ENCODE results near the gene TMEM163. TPM values are rescaled to one million over a fixed set of nuclear protein-coding genes. Genes with fewer than 3 reads are reported as not detected.

TMEM163 gene
- total and polyA plus RNA-seq, 2 donors (not counting 3 experiments of a cell fraction or from before 2014, with no cell fraction given), result 1.0 to 2.8 TPM

DNA sequence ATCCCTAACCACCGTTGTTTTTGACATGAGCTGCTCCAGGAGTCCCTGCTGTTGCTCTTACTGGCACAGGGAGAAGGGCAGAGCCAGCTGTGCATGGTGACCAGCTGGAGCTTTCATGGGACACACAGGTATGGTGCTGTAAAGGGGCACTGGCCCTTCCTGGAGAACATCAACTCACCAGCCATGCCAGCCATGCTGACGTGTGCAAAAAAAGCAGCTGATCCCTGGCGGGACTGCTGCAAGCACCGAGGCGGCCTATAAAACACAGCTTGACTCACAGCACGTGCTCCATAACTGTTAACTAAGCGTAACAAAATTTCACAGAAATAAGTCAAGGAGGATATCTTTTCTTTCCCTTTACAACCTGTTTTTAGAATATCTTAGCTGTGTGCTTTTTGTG is 165.1 kb downstream of the TMEM163 start:
- Histone ChIP-seq H3K79me2 (ENCODE audit: control insufficient read depth, insufficient read depth, low read length) (no peaks in the 10 kb centered on the region), H3K4me3 (replicated peaks in 1 of 3; ENCODE audit: insufficient read depth in 1 of 3, low read depth in 1 of 3, low read length in 3 of 3) (no peak overlapping the region), H3K27me3 (ENCODE audit: control insufficient read depth in 2 of 2, insufficient read depth in 2 of 2, low read length in 2 of 2) (no peaks in the 10 kb centered on the region), H3K27ac (ENCODE audit: insufficient read depth, low read depth, low read length) (no peak overlapping the region), H3K4me1 (ENCODE audit: control insufficient read depth, extremely low read depth, insufficient read depth, low read length) (no peaks in the 10 kb centered on the region), H3K4me2 (ENCODE audit: insufficient read depth, low read length) (no peak overlapping the region), H3K9me1 (replicated peaks; ENCODE audit: control insufficient read depth, extremely low read depth, insufficient read depth, low read length) (no peaks in the 10 kb centered on the region), H3K9ac (replicated peaks; ENCODE audit: extremely low read depth, insufficient read depth, low read length) (no peak overlapping the region), H3K9me3 (replicated peaks; ENCODE audit: control insufficient read depth, insufficient read depth, low read length) (no peaks in the 10 kb centered on the region), H2AFZ (ENCODE audit: low read depth, low read length) (no peak overlapping the region), H3K36me3 (ENCODE audit: control insufficient read depth in 2 of 2, extremely low read depth in 1 of 2, insufficient read depth in 2 of 2, low read length in 2 of 2) (no peaks in the 10 kb centered on the region), H4K20me1 (replicated peaks; ENCODE audit: control insufficient read depth, extremely low read depth, insufficient read depth, low read length) (no peaks in the 10 kb centered on the region)
- BruUV-seq (replicated peaks), result no TSS peak
- no peak for TF ChIP-seq POLR2A (IDR thresholded peaks at IDR 0.05; ENCODE audit: low read depth, low read length)
- TF ChIP-seq GATA2 (IDR thresholded peaks at IDR 0.05; ENCODE audit: insufficient read depth, insufficient read length, low read depth, low read length), result no peak
- TF ChIP-seq, protein P1, sequence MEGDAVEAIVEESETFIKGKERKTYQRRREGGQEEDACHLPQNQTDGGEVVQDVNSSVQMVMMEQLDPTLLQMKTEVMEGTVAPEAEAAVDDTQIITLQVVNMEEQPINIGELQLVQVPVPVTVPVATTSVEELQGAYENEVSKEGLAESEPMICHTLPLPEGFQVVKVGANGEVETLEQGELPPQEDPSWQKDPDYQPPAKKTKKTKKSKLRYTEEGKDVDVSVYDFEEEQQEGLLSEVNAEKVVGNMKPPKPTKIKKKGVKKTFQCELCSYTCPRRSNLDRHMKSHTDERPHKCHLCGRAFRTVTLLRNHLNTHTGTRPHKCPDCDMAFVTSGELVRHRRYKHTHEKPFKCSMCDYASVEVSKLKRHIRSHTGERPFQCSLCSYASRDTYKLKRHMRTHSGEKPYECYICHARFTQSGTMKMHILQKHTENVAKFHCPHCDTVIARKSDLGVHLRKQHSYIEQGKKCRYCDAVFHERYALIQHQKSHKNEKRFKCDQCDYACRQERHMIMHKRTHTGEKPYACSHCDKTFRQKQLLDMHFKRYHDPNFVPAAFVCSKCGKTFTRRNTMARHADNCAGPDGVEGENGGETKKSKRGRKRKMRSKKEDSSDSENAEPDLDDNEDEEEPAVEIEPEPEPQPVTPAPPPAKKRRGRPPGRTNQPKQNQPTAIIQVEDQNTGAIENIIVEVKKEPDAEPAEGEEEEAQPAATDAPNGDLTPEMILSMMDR (IDR thresholded peaks at IDR 0.05; ENCODE audit: extremely low read depth in 1 of 2, insufficient read depth in 1 of 2, low read depth in 1 of 2, low read length in 2 of 2), result no peak
- TF ChIP-seq EZH2 (IDR thresholded peaks at IDR 0.05; ENCODE audit: borderline replicate concordance, low read depth, low read length, severe bottlenecking), result no peak
- no peak for TF ChIP-seq MYC (IDR thresholded peaks at IDR 0.05; ENCODE audit: low read depth, low read length)
- TF ChIP-seq, protein P2, sequence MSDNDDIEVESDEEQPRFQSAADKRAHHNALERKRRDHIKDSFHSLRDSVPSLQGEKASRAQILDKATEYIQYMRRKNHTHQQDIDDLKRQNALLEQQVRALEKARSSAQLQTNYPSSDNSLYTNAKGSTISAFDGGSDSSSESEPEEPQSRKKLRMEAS (IDR thresholded peaks at IDR 0.05; ENCODE audit: insufficient read depth, insufficient read length), result no peak
- TF ChIP-seq POLR2AphosphoS5 (IDR thresholded peaks at IDR 0.05; ENCODE audit: insufficient read depth, low read depth, low read length), result no peak
- TF ChIP-seq JUN (IDR thresholded peaks at IDR 0.05; ENCODE audit: borderline replicate concordance, insufficient read depth, insufficient read length, low read depth), result no peak
- TF ChIP-seq FOS (IDR thresholded peaks at IDR 0.05; ENCODE audit: borderline replicate concordance, insufficient read depth, low read length), result no peak
- dilution Hi-C loops (cut with MboI; ENCODE audit: extremely low pct_ligation_motif_present, low sequenced_read_pairs), result no loop called here
- no peak for FAIRE-seq
- intact Hi-C loops (cut with micrococcal nuclease), result no loop called here
- CTCF ChIA-PET, result interaction anchor here (0.9 kb wide), 1 partner anchor 103 kb away, joined by 3 read pairs; no protein-coding TSS in a partner anchor
- no peak for DNase-seq (ENCODE audit: low read depth, low spot score)
- POLR2A ChIA-PET, result no interaction called here
